Measurements from ENCODE around the gene UGT2B11.
"Not testable (repeated sequence)": the region's sequence is repeated elsewhere in the genome, so short reads cannot be mapped to it uniquely, and the experiment has no call there.

Gene UGT2B11

GRCh38 chr4:69214716-69215115, at the start of gene UGT2B11:
Gene UGT2B11 (minus strand): TSS chr4:69214748. CDS start chr4:69214722, 26 bp downstream.
- no peak for DNase-seq (ENCODE audit: low read depth in 2 of 2)

- not testable (repeated sequence) for DNase-seq (ENCODE audit: low read depth in 2 of 2)
Observed at GRCh38 chr4:69253147-69253772, 38.7 kb upstream of the UGT2B11 start.

GRCh38 chr4:69250884-69251283, 36.3 kb upstream of the UGT2B11 start:
- not testable (repeated sequence) for DNase-seq (ENCODE audit: low read depth in 2 of 2)

- DNase-seq (ENCODE audit: low read depth in 2 of 2) = not testable (repeated sequence)
Observed at GRCh38 chr4:69242562-69243240, 28.2 kb upstream of the UGT2B11 start.

- DNase-seq (ENCODE audit: low read depth in 2 of 2) = not testable (repeated sequence)
Observed at GRCh38 chr4:69241746-69242145, 27.2 kb upstream of the UGT2B11 start.

GRCh38 chr4:69240787-69241186, 26.2 kb upstream of the UGT2B11 start:
- not testable (repeated sequence) for DNase-seq (ENCODE audit: low read depth in 2 of 2)

GRCh38 chr4:69239557-69240168, 25.1 kb upstream of the UGT2B11 start:
- DNase-seq (ENCODE audit: low read depth in 2 of 2) = no peak

- DNase-seq (ENCODE audit: low read depth in 2 of 2) = no peak
Observed at GRCh38 chr4:69239092-69239491, 24.5 kb upstream of the UGT2B11 start.

GRCh38 chr4:69224891-69225290, 10.3 kb upstream of the UGT2B11 start:
- DNase-seq (ENCODE audit: low read depth in 2 of 2) = no peak

- not testable (repeated sequence) for DNase-seq (ENCODE audit: low read depth in 2 of 2)
Observed at GRCh38 chr4:69223277-69223676, 8.7 kb upstream of the UGT2B11 start.

GRCh38 chr4:69218491-69218890, 3.9 kb upstream of the UGT2B11 start:
- not testable (repeated sequence) for DNase-seq (ENCODE audit: low read depth in 2 of 2)

GRCh38 chr4:69210911-69211310, 3.6 kb downstream of the UGT2B11 start:
- no peak for DNase-seq (ENCODE audit: low read depth in 2 of 2)

GRCh38 chr4:69198506-69198905, 16.0 kb downstream of the UGT2B11 start:
- not testable (repeated sequence) for DNase-seq (ENCODE audit: low read depth in 2 of 2)

- DNase-seq (ENCODE audit: low read depth in 2 of 2) = no peak
Observed at GRCh38 chr4:69196209-69196965, 18.2 kb downstream of the UGT2B11 start.

GRCh38 chr4:69194166-69194565, 20.4 kb downstream of the UGT2B11 start:
- no peak for DNase-seq (ENCODE audit: low read depth in 2 of 2)

- DNase-seq (ENCODE audit: low read depth in 2 of 2) = not testable (repeated sequence)
Observed at GRCh38 chr4:69191905-69192304, 22.6 kb downstream of the UGT2B11 start.

- DNase-seq (ENCODE audit: low read depth in 2 of 2) = not testable (repeated sequence)
Observed at GRCh38 chr4:69190621-69191020, 23.9 kb downstream of the UGT2B11 start.

GRCh38 chr4:69181519-69182169, 32.9 kb downstream of the UGT2B11 start:
- not testable (repeated sequence) for DNase-seq (ENCODE audit: low read depth in 2 of 2)

- DNase-seq (ENCODE audit: low read depth in 2 of 2) = not testable (repeated sequence)
Observed at GRCh38 chr4:69179817-69180216, 34.7 kb downstream of the UGT2B11 start.

GRCh38 chr4:69178751-69179205, 35.8 kb downstream of the UGT2B11 start:
- DNase-seq (ENCODE audit: low read depth in 2 of 2) = not testable (repeated sequence)
